SK-N-SH (cell line): Measurements from ENCODE around the gene PBX1.

Experiments
- RCOR1 ChIP-seq: fragments of 150-350 bp; IDR thresholded peaks from 2 replicates; pipeline ENCODE4 v1.6.1; 2017; ENCODE audit warnings: antibody characterized with exemption, low read length
- RFX5 ChIP-seq: IDR thresholded peaks from 2 replicates; pipeline ENCODE4 v1.6.1; 2012; ENCODE audit warnings: mild to moderate bottlenecking, improper control_type of control experiment, low read length

DNA sequence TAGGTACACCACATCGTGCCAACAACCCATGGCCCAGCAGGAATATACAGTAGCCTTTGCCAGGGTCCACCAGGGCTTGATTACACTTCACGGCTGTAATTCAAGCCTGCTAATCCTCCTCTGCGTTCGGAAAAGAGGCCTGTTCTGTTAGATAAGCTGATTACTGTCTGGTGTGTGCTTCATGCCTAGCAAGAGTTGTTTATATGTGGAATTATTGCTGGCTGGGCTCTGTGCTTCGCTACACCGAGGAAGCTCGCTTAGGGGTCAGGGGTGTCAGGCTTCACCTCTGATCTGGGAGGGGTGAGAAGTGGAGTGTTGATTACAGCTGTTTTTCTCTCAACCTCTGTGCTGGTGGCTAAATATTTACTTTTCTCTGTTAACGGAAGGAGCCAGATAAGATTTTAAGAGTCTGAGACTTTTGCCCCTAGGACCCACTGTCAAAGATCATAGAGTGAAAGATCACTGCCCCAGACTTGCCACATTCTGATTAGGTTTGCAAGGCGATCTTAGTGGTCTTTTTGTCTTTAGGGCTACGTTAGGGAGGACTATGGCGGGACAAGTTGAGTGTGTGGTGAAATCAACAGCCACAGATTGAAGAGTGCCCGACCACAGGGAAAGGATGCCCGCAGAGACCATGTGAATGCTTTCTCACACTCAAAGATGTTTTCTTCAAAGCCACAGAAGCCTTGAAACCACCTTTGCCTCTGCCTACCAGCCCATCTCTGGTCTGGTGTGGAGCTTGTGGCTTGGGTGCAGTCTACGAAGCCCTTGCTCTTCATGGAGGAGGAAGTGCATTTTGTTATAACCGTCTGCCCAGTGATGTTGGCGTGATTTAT lies 216.1 kb downstream of the PBX1 start:
- TF ChIP-seq RCOR1, result peak; percentile 79; the same call in 1 of the 2 replicates
- no peak for TF ChIP-seq RFX5
